ENCODE measurements around the gene GJA10. TPM values are rescaled to one million over a fixed set of nuclear protein-coding genes. Genes with fewer than 3 reads are reported as not detected.

Gene GJA10
- total RNA-seq, 4 donors from 2014 or later, result not detected

DNA sequence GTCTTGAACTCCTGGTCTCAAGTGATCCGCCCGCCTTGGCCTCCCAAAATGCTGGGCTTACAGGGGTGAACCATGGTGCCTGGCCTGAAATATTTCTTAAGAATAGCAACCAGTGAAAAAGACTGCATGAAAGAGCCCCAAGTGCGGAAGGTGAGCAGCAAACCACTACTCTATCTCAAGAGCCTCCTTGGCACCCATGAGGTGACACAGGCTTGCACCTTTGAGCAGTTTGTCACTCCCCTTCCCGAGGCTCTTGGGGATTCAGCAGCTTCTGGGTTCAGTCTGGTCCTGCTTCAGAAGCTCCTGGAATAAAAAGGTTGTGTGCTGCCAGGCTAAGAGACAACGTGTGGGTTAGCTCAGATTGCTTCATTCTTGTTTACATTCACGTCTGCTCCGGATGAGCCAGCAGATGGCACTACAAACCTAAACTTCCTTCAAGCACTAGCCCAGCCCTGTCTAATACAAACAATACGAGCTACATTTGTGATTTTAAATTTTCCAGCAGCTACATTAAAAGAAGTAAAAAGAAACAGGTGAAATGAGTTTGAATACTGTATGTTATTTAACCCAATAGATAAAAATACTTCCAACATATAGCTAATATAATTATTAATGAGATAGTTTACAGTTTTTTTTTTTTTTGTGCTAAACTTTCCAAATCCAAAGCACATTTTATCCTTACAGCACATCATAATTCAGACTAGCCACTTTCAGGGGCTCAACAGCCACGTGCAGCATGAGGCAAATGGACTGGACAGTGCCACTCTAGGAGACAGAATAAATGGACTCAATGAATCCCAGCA, 46.2 kb downstream of the GJA10 start:
- H3K4me3 ChIP-seq (replicated peaks in 1 of 3), result no peak overlapping the region
- peak; percentile 64 to 74 for DNase-seq
- WGBS, 2 donors, result 34 to 36% methylated on average over 9 of the region's 9 CpGs
- no peaks in the 10 kb centered on the region for H3K27me3 ChIP-seq
- no peak for TF ChIP-seq POLR2A (IDR thresholded peaks at IDR 0.05)
- TF ChIP-seq, protein P1, sequence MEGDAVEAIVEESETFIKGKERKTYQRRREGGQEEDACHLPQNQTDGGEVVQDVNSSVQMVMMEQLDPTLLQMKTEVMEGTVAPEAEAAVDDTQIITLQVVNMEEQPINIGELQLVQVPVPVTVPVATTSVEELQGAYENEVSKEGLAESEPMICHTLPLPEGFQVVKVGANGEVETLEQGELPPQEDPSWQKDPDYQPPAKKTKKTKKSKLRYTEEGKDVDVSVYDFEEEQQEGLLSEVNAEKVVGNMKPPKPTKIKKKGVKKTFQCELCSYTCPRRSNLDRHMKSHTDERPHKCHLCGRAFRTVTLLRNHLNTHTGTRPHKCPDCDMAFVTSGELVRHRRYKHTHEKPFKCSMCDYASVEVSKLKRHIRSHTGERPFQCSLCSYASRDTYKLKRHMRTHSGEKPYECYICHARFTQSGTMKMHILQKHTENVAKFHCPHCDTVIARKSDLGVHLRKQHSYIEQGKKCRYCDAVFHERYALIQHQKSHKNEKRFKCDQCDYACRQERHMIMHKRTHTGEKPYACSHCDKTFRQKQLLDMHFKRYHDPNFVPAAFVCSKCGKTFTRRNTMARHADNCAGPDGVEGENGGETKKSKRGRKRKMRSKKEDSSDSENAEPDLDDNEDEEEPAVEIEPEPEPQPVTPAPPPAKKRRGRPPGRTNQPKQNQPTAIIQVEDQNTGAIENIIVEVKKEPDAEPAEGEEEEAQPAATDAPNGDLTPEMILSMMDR (IDR thresholded peaks at IDR 0.05), result peak in 5 of 6 experiments; percentile 16 to 72 (median 68)
- no peaks in the 10 kb centered on the region for H3K36me3 ChIP-seq
- peaks cover 5 to 6% of the 10 kb centered on the region in 2 donors for H3K4me1 ChIP-seq
- no peaks in the 10 kb centered on the region for H3K9me3 ChIP-seq
- intact Hi-C loops (cut with DNase I), result loop anchor here (2.0 kb wide), 1 partner anchor 540 kb away; no protein-coding TSS in a partner anchor
- no peak overlapping the region for H3K27ac ChIP-seq

DNA sequence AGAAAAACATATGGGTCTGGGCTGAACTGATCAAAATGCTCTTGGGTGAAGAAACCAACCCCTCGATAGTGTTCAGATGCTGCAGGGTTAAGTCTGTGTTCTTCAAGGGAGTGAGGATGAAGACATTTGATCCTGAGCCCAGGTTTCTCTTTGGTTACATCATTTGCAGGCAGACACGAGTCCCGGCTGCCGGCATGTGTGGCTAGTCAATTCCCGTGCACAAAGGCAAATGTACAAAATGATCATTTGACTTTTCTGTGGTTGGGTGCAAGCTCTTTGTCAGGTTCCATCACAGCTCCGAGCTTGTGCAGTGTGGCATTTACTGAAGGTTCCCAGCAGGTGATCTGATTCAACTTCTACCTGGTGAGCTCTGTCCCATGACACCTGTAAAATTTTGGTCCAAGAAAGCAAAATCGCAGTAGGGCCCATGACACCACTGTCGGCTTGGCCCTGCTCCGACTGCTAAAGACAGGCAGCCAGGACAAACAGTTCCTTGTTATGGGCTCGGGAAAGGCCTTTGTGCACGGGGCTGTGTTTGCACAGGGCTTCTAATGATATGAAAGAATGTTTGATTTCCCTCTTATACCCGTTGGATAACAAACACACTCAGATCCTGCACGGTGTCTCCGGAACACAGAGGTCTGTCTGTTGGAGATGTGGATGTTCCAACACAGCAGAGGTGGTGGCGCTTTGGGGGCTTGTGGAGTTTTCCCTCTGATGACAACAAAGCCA, 46.9 kb downstream of the GJA10 start:
- H3K36me3 ChIP-seq, result no peaks in the 10 kb centered on the region
- no peak overlapping the region for H3K27ac ChIP-seq
- 53 to 57% methylated on average over 13 to 15 of the region's 15 CpGs for WGBS, 2 donors
- H3K9me3 ChIP-seq, result no peaks in the 10 kb centered on the region
- no peak overlapping the region for H3K4me3 ChIP-seq (replicated peaks in 1 of 3)
- peaks cover 5 to 6% of the 10 kb centered on the region in 2 donors for H3K4me1 ChIP-seq
- DNase-seq, result peak in 1 of 2 donors; percentile 35
- TF ChIP-seq, protein P1 (IDR thresholded peaks at IDR 0.05), result no peak
- no peak for TF ChIP-seq POLR2A (IDR thresholded peaks at IDR 0.05)
- H3K27me3 ChIP-seq, result no peaks in the 10 kb centered on the region
- intact Hi-C loops (cut with DNase I), result loop anchor here (2.0 kb wide), 1 partner anchor 540 kb away; no protein-coding TSS in a partner anchor

DNA sequence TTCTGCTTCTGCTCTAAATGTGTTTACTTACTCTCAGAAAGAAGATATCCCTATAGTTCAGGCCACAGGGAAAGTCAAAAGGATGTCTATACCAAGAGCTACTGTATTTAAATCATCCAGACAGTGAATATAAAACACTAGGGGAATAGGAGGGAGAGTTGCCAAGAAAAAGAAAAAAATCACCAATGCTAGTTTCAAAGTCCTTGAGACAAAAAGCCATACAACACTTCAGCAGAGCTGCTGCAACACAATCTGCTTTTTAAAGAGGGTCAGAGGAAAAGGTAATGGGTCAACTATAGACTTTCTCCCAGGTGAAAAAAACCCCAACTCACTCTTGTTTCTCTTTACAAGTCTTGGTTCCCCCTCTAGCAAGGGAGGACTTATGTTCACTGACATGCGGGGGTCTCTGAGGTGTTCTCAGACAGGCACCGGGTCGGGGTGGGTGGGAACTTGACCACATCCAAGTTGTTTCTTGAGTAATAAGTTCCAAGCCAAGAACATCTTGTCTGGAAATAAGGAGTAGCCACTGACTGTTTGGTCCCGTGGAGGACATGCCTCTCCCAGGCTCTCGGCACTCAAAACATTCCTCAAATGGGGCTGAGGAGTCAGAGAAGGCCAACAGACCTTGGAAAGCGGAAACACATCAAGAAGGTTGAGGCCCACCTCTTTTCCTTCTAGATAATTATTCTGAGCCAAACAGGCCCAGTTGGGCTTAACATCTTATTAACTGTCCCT, 47.7 kb downstream of the GJA10 start:
- intact Hi-C loops (cut with DNase I), result loop anchor here (2.0 kb wide), 1 partner anchor 539 kb away; no protein-coding TSS in a partner anchor
- Histone ChIP-seq H3K4me1 (peaks cover 5 to 6% of the 10 kb centered on the region in 2 donors), H3K9me3 (no peaks in the 10 kb centered on the region), H3K36me3 (no peaks in the 10 kb centered on the region), H3K4me3 (replicated peaks in 1 of 3) (no peak overlapping the region), H3K27me3 (no peaks in the 10 kb centered on the region), H3K27ac (no peak overlapping the region)
- no peak for DNase-seq
- TF ChIP-seq, protein P1 (IDR thresholded peaks at IDR 0.05), result no peak
- TF ChIP-seq POLR2A (IDR thresholded peaks at IDR 0.05), result no peak
- 60 to 69% methylated on average over 6 of the region's 6 CpGs for WGBS, 2 donors

- no peak for TF ChIP-seq POLR2A (IDR thresholded peaks at IDR 0.05)
- TF ChIP-seq, protein P1 (IDR thresholded peaks at IDR 0.05), result no peak
- intact Hi-C loops (cut with DNase I), result no loop called here
- Histone ChIP-seq H3K27me3 (no peaks in the 10 kb centered on the region), H3K4me1 (peaks cover 5 to 6% of the 10 kb centered on the region in 2 donors), H3K27ac (no peak overlapping the region), H3K9me3 (no peaks in the 10 kb centered on the region), H3K4me3 (replicated peaks in 1 of 3) (no peak overlapping the region), H3K36me3 (no peaks in the 10 kb centered on the region)
- 94 to 98% methylated on average over 7 to 8 of the region's 8 CpGs for WGBS, 2 donors
- DNase-seq, result no peak
Measured at GRCh38 chr6:89942601-89943000, 48.3 kb downstream of the GJA10 start.
